NAMALWA (cell line): ENCODE data around the gene TNFRSF25.
"Not testable (repeated sequence)": the region's sequence is repeated elsewhere in the genome, so short reads cannot be mapped to it uniquely, and the experiment has no call there.

Source experiments
- DNase-seq: peaks from one replicate; pipeline ENCODE4 v3.0.0-alpha.2; 2015; ENCODE audit warnings: low spot score

Gene TNFRSF25

GRCh38 chr1:6501279-6501813 is 35.4 kb upstream of the TNFRSF25 start:
- no peak for DNase-seq

GRCh38 chr1:6500544-6501278 is 34.7 kb upstream of the TNFRSF25 start:
- DNase-seq, result no peak

- DNase-seq, result no peak
Observed at GRCh38 chr1:6499296-6499695, 33.3 kb upstream of the TNFRSF25 start.

- no peak for DNase-seq
Observed at GRCh38 chr1:6498576-6499111, 32.7 kb upstream of the TNFRSF25 start.

GRCh38 chr1:6497867-6498575 is 32.0 kb upstream of the TNFRSF25 start:
- no peak for DNase-seq

GRCh38 chr1:6497215-6497866 is 31.4 kb upstream of the TNFRSF25 start:
- DNase-seq, result peak; percentile 61

GRCh38 chr1:6496890-6497214 is 30.9 kb upstream of the TNFRSF25 start:
- no peak for DNase-seq

GRCh38 chr1:6496365-6496721 is 30.4 kb upstream of the TNFRSF25 start:
- DNase-seq, result no peak

- DNase-seq, result no peak
Observed at GRCh38 chr1:6495540-6496364, 29.8 kb upstream of the TNFRSF25 start.

GRCh38 chr1:6495041-6495441 is 29.1 kb upstream of the TNFRSF25 start:
- DNase-seq, result no peak

- no peak for DNase-seq
Observed at GRCh38 chr1:6494627-6495026, 28.7 kb upstream of the TNFRSF25 start.

- not testable (repeated sequence) for DNase-seq
Observed at GRCh38 chr1:6493834-6494223, 27.9 kb upstream of the TNFRSF25 start.

- DNase-seq, result no peak
Observed at GRCh38 chr1:6491966-6492365, 26.0 kb upstream of the TNFRSF25 start.

GRCh38 chr1:6491480-6491962 is 25.5 kb upstream of the TNFRSF25 start, which contains the start of gene PLEKHG5:
PLEKHG5 (minus strand) TSS chr1:6491667; CDS start chr1:6477571, 14,096 bp downstream.
- no peak for DNase-seq

- no peak for DNase-seq
Observed at GRCh38 chr1:6491081-6491449, 25.1 kb upstream of the TNFRSF25 start.

- DNase-seq, result peak; percentile 86
Observed at GRCh38 chr1:6490181-6491080, 24.5 kb upstream of the TNFRSF25 start.

- peak; percentile 91 for DNase-seq
Observed at GRCh38 chr1:6489799-6490180, 23.8 kb upstream of the TNFRSF25 start.

- no peak for DNase-seq
Observed at GRCh38 chr1:6489383-6489765, 23.4 kb upstream of the TNFRSF25 start.

- no peak for DNase-seq
Observed at GRCh38 chr1:6488602-6489382, 22.8 kb upstream of the TNFRSF25 start.
